Tibial artery (tissue), 4 donors: ENCODE data around the gene ENTPD2.

ENCODE experiments used
- DNase-seq, 2 donors: peaks; one replicate each; pipeline ENCODE4 v3.0.0-alpha.2; 2019
- H3K27ac ChIP-seq, 2 donors: fragments of 200-600 bp; sonication (generic) in 1 of 2; 1 replicate in 1 of 2; 2 replicates in 1 of 2; pipeline ENCODE4 v1.5.1; 2018 to 2019; ENCODE audit warnings: mild to moderate bottlenecking in 1 of 2
- H3K27me3 ChIP-seq, 2 donors: fragments of 200-600 bp; sonication (generic) in 1 of 2; one replicate each; pipeline versions ENCODE4 v1.5.1 to v1.6.0; 2016 to 2019
- H3K36me3 ChIP-seq, 3 donors: fragments of 200-600 bp; sonication (generic) in 2 of 3; one replicate each; pipeline ENCODE4 v1.5.1; 2016 to 2019; ENCODE audit warnings: mild to moderate bottlenecking in 2 of 3
- H3K4me1 ChIP-seq, 4 donors: fragments of 200-600 bp; sonication (generic) in 2 of 4; 1 replicate in 3 of 4; 2 replicates in 1 of 4; pipeline ENCODE4 v1.5.1; 2016 to 2019
- H3K4me3 ChIP-seq, 2 donors: fragments of 200-600 bp; sonication (generic) in 1 of 2; 1 replicate in 1 of 2; 2 replicates in 1 of 2; pipeline ENCODE4 v1.5.1; 2018 to 2019; ENCODE audit warnings: mild to moderate bottlenecking in 2 of 2
- H3K9me3 ChIP-seq, 3 donors: fragments of 200-600 bp; sonication (generic) in 1 of 3; one replicate each; pipeline ENCODE4 v1.5.1; 2016 to 2019
- CTCF ChIP-seq, 2 experiments: fragments of 200-600 bp in 1 of 2; fragments of 450-650 bp in 1 of 2; IDR thresholded peaks; one replicate each; pipeline ENCODE4 v1.5.1; 2017 to 2019; ENCODE audit warnings: antibody characterized with exemption in 2 of 2, mild to moderate bottlenecking in 1 of 2, moderate library complexity in 1 of 2
- intact Hi-C: fragments of 100-400 bp; cut with DNase I; formaldehyde crosslinking; loops from one replicate; pipeline ENCODE4 v1.15.0; 2023; ENCODE audit warnings: low total_unique reads

Gene ENTPD2

GRCh38 chr9:137017071-137017470 is 36.8 kb downstream of the ENTPD2 start:
- Histone ChIP-seq H3K9me3 (no peaks in the 10 kb centered on the region), H3K4me1 (no peaks in the 10 kb centered on the region), H3K36me3 (peaks cover 31 to 88% (median 61%) of the 10 kb centered on the region in 3 donors), H3K4me3 (no peak overlapping the region), H3K27me3 (no peaks in the 10 kb centered on the region), H3K27ac (no peak overlapping the region)
- no peak for DNase-seq
- TF ChIP-seq CTCF (IDR thresholded peaks at IDR 0.05), result no peak
- intact Hi-C loops, result no loop called here

- no peaks in the 10 kb centered on the region for H3K27me3 ChIP-seq
- intact Hi-C loops, result no loop called here
- no peak overlapping the region for H3K4me3 ChIP-seq
- no peak for DNase-seq
- no peak for TF ChIP-seq CTCF (IDR thresholded peaks at IDR 0.05)
- no peak overlapping the region for H3K27ac ChIP-seq
- peaks cover 31 to 93% (median 68%) of the 10 kb centered on the region in 3 donors for H3K36me3 ChIP-seq
- no peaks in the 10 kb centered on the region for H3K9me3 ChIP-seq
- H3K4me1 ChIP-seq, result no peaks in the 10 kb centered on the region
Observed at GRCh38 chr9:137016436-137016835, 37.4 kb downstream of the ENTPD2 start.

GRCh38 chr9:137015976-137016375 is 37.9 kb downstream of the ENTPD2 start:
- no peaks in the 10 kb centered on the region for H3K4me1 ChIP-seq
- TF ChIP-seq CTCF (IDR thresholded peaks at IDR 0.05), result no peak
- no peak for DNase-seq
- H3K4me3 ChIP-seq, result no peak overlapping the region
- no peaks in the 10 kb centered on the region for H3K27me3 ChIP-seq
- intact Hi-C loops, result no loop called here
- H3K36me3 ChIP-seq, result peaks cover 31 to 93% (median 72%) of the 10 kb centered on the region in 3 donors
- no peak overlapping the region for H3K27ac ChIP-seq
- no peaks in the 10 kb centered on the region for H3K9me3 ChIP-seq

- peaks cover 31 to 93% (median 74%) of the 10 kb centered on the region in 3 donors for H3K36me3 ChIP-seq
- no peak overlapping the region for H3K27ac ChIP-seq
- TF ChIP-seq CTCF (IDR thresholded peaks at IDR 0.05), result no peak
- no peak overlapping the region for H3K4me3 ChIP-seq
- intact Hi-C loops, result no loop called here
- no peak for DNase-seq
- no peaks in the 10 kb centered on the region for H3K27me3 ChIP-seq
- no peaks in the 10 kb centered on the region for H3K4me1 ChIP-seq
- H3K9me3 ChIP-seq, result no peaks in the 10 kb centered on the region
Observed at GRCh38 chr9:137015540-137015930, 38.3 kb downstream of the ENTPD2 start.

GRCh38 chr9:137014776-137015539 is 38.9 kb downstream of the ENTPD2 start:
- intact Hi-C loops, result no loop called here

More at GRCh38 chr9:137014776-137015539, 38.9 kb downstream of the ENTPD2 start:
- H3K9me3 ChIP-seq, result no peaks in the 10 kb centered on the region
- TF ChIP-seq CTCF (IDR thresholded peaks at IDR 0.05), result no peak
- no peaks in the 10 kb centered on the region for H3K4me1 ChIP-seq
- H3K27me3 ChIP-seq, result no peaks in the 10 kb centered on the region
- H3K4me3 ChIP-seq, result no peak overlapping the region
- peaks cover 31 to 93% (median 77%) of the 10 kb centered on the region in 3 donors for H3K36me3 ChIP-seq
- H3K27ac ChIP-seq, result no peak overlapping the region
- no peak for DNase-seq
